HCT116 (cell line): ENCODE data around the gene BCL11A. TPM values are rescaled to one million over a fixed set of nuclear protein-coding genes. Genes with fewer than 3 reads are reported as not detected.

Experiments
- ATAC-seq: fragments of 200-7000 bp; cut with Tn5 transposase; 2 replicates; pipeline ENCODE4 v1.9.1; 2020; ENCODE audit warnings: mild to moderate bottlenecking, moderate library complexity
- BruUV-seq: library from RNA; stranded (reverse); fragments of 400-500 nt; replicated peaks from 2 replicates; lab custom pipeline; 2021; lab: Mats Ljungman, UMichigan
- CTCF ChIA-PET: fragments of 300-600 bp; sonication (Branson Sonifier 250); formaldehyde crosslinking; loops from one replicate; lab custom pipeline; 2021; ENCODE audit warnings: antibody characterized with exemption; lab: Charles Lee
- POLR2A ChIA-PET: fragments of 300-600, 350-600 bp; sonication (Branson Sonifier 250); formaldehyde crosslinking; loops from one replicate; lab custom pipeline; 2021; ENCODE audit warnings: antibody characterized with exemption; lab: Charles Lee
- RAD21 ChIA-PET, 2 experiments: fragments of 300-600 bp; sonication (Branson Sonifier 250); formaldehyde crosslinking; loops; one replicate each; lab custom pipeline; 2023; ENCODE audit warnings: low total read pairs in 2 of 2; ENCODE audit not compliant: uncharacterized antibody in 2 of 2, unreplicated experiment in 2 of 2, low non-redundant PET in 1 of 2; lab: Charles Lee
- DNase-seq: peaks from one replicate; pipeline ENCODE4 v3.0.0-alpha.2; 2010; ENCODE audit warnings: low read depth, low spot score
- H2AFZ ChIP-seq: fragments of 200-600 bp; shearing (Covaris generic), sonication (generic); 2 replicates; pipeline ENCODE4 v1.6.1; 2017; ENCODE audit warnings: low read depth, mixed run types, mixed read lengths, antibody characterized with exemption, low read length; ENCODE audit not compliant: poor library complexity, severe bottlenecking
- H3K27ac ChIP-seq: 2 replicates; pipeline ENCODE4 v1.5.1; 2012; ENCODE audit warnings: low read depth, low read length
- H3K27me3 ChIP-seq: fragments of 200-600 bp; sonication (generic); 2 replicates; pipeline ENCODE4 v1.6.1; 2016; ENCODE audit warnings: mixed run types, low read length, mixed read lengths; ENCODE audit not compliant: insufficient read depth
- H3K36me3 ChIP-seq, 2 experiments: fragments of 200-500 bp in 1 of 2; fragments of 200-600 bp in 1 of 2; sonication (Bioruptor generic) in 1 of 2; sonication (generic) in 1 of 2; 2 replicates each; pipeline versions ENCODE4 v1.5.1 to v1.6.1; 2014 to 2016; ENCODE audit warnings: low read length in 2 of 2, inconsistent platforms in 1 of 2, mixed read lengths in 1 of 2, mixed run types in 1 of 2; ENCODE audit not compliant: insufficient read depth in 2 of 2, control insufficient read depth in 1 of 2
- H3K4me1 ChIP-seq, 2 experiments: fragments of 200-600 bp in 1 of 2; sonication (generic) in 1 of 2; 2 replicates each; pipeline versions ENCODE4 v1.5.1 to v1.6.1; 2012 to 2017; ENCODE audit warnings: low read length in 2 of 2, inconsistent platforms in 1 of 2, mild to moderate bottlenecking in 1 of 2, mixed read lengths in 1 of 2, mixed run types in 1 of 2, moderate library complexity in 1 of 2; ENCODE audit not compliant: insufficient read depth in 2 of 2, control insufficient read depth in 1 of 2
- H3K4me2 ChIP-seq: fragments of 200-600 bp; sonication (generic); 2 replicates; pipeline ENCODE4 v1.6.1; 2017; ENCODE audit warnings: mixed run types, low read length, mixed read lengths
- H3K4me3 ChIP-seq, 2 experiments: fragments of 200-600 bp in 1 of 2; sonication (generic) in 1 of 2; replicated peaks in 1 of 2; 2 replicates each; pipeline ENCODE4 v1.5.1; 2011 to 2016; ENCODE audit warnings: low read length in 2 of 2, control low read depth in 1 of 2, low read depth in 1 of 2, mild to moderate bottlenecking in 1 of 2, mixed read lengths in 1 of 2, mixed run types in 1 of 2
- H3K79me2 ChIP-seq: fragments of 200-600 bp; sonication (generic); 2 replicates; pipeline ENCODE4 v1.6.1; 2017; ENCODE audit warnings: mild to moderate bottlenecking, mixed run types, low read length, moderate library complexity, mixed read lengths; ENCODE audit not compliant: insufficient read depth
- H3K9ac ChIP-seq: fragments of 200-600 bp; sonication (generic); 2 replicates; pipeline ENCODE4 v1.6.1; 2016; ENCODE audit warnings: low read length, mixed read lengths
- H3K9me2 ChIP-seq: fragments of 200-600 bp; sonication (generic), shearing (Covaris generic); 2 replicates; pipeline ENCODE4 v1.6.1; 2017; ENCODE audit warnings: mixed run types, mild to moderate bottlenecking, moderate library complexity; ENCODE audit not compliant: insufficient read depth
- H3K9me3 ChIP-seq, 2 experiments: fragments of 200-500 bp in 1 of 2; fragments of 200-600 bp in 1 of 2; sonication (Bioruptor generic) in 1 of 2; sonication (generic) in 1 of 2; 2 replicates each; pipeline ENCODE4 v1.6.1; 2014 to 2017; ENCODE audit warnings: low read length in 2 of 2, mixed read lengths in 2 of 2, inconsistent platforms in 1 of 2, low read depth in 1 of 2, mild to moderate bottlenecking in 1 of 2, mixed run types in 1 of 2, moderate library complexity in 1 of 2; ENCODE audit not compliant: control insufficient read depth in 1 of 2, insufficient read depth in 1 of 2
- H4K20me1 ChIP-seq: fragments of 200-600 bp; sonication (generic), shearing (Covaris generic); 2 replicates; pipeline ENCODE4 v1.6.1; 2017; ENCODE audit warnings: mixed run types, mild to moderate bottlenecking, moderate library complexity; ENCODE audit not compliant: insufficient read depth
- ATF3 ChIP-seq: IDR thresholded peaks from 2 replicates; pipeline ENCODE4 v1.6.1; 2012
- EGR1 ChIP-seq: IDR thresholded peaks from 2 replicates; pipeline ENCODE4 v1.6.1; 2012; ENCODE audit warnings: low read depth
- ELF1 ChIP-seq: IDR thresholded peaks from 2 replicates; pipeline ENCODE4 v1.6.1; 2012; ENCODE audit warnings: low read depth, borderline replicate concordance
- EZH2phosphoT487 ChIP-seq: fragments of 200-600 bp; IDR thresholded peaks from 2 replicates; pipeline ENCODE4 v1.6.1; 2018; ENCODE audit warnings: antibody characterized with exemption, borderline replicate concordance
- FOSL1 ChIP-seq: IDR thresholded peaks from 2 replicates; pipeline ENCODE4 v1.6.1; 2012; ENCODE audit warnings: low read depth
- JUND ChIP-seq: IDR thresholded peaks from 2 replicates; pipeline ENCODE4 v1.6.1; 2012
- MAX ChIP-seq: IDR thresholded peaks from 2 replicates; pipeline ENCODE4 v1.6.1; 2012
- POLR2A ChIP-seq: IDR thresholded peaks from 2 replicates; pipeline ENCODE4 v1.7.0; 2011; ENCODE audit warnings: borderline replicate concordance; ENCODE audit not compliant: insufficient read depth, insufficient read length; ENCODE audit errors: extremely low read depth
- POLR2AphosphoS5 ChIP-seq: IDR thresholded peaks from 2 replicates; pipeline ENCODE4 v1.6.1; 2011; ENCODE audit warnings: mild to moderate bottlenecking, low read depth, low read length, moderate library complexity
- RAD21 ChIP-seq: IDR thresholded peaks from 2 replicates; pipeline ENCODE4 v1.6.1; 2012; ENCODE audit warnings: low read depth, mild to moderate bottlenecking
- REST ChIP-seq: IDR thresholded peaks from 2 replicates; pipeline ENCODE4 v1.6.1; 2012; ENCODE audit warnings: low read depth
- SRF ChIP-seq: IDR thresholded peaks from 2 replicates; pipeline ENCODE4 v1.6.1; 2012; ENCODE audit warnings: low read depth
- TCF7L2 ChIP-seq: IDR thresholded peaks from 2 replicates; pipeline ENCODE4 v1.7.0; 2011; ENCODE audit warnings: borderline replicate concordance, inconsistent platforms; ENCODE audit not compliant: insufficient read depth, insufficient read length; ENCODE audit errors: extremely low read depth
- ZFX ChIP-seq: fragments of 450-650 bp; IDR thresholded peaks from 2 replicates; pipeline ENCODE4 v1.6.1; 2017
- intact Hi-C: fragments of 100-400 bp; cut with micrococcal nuclease; formaldehyde crosslinking; loops from 2 replicates; pipeline ENCODE4 v1.10.0; 2022
- total RNA-seq: library from RNA; stranded (reverse); gene quantifications from one replicate; pipeline ENCODE4 v1.2.1, GENCODE V29; 2021; ENCODE audit not compliant: unreplicated experiment

BCL11A gene
- total RNA-seq, 1 experiment from 2014 or later = 0.71 TPM

DNA sequence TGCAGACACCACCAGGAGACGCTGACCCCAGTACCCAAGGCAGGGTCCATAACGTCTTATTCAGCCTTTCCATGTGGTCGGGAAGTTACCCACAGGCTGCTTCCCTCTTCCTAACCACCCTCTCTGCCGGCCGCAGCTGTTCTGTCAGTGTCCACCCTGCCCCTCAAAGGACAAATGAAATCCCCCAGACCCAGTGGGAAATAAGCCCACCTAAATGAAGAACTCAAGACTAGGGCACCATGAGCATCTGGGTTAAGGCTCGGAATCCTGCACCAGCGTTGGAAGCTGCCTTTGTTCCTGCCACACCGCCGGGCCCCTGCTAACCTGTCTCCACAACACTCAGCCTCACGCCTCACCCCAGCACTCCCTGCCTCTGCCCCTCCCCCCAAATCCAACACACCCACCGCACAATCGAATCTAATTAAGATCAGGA lies 21.7 kb downstream of the BCL11A start:
- Histone ChIP-seq H3K9me3 (no peaks in the 10 kb centered on the region), H2AFZ (no peak overlapping the region), H3K9me2 (no peaks in the 10 kb centered on the region), H3K4me2 (no peak overlapping the region), H3K27me3 (peaks cover 75% of the 10 kb centered on the region), H3K36me3 (no peaks in the 10 kb centered on the region), H3K79me2 (no peaks in the 10 kb centered on the region), H3K9ac (no peak overlapping the region), H4K20me1 (no peaks in the 10 kb centered on the region; the same call in 1 of the 2 replicates), H3K4me3 (no peak overlapping the region), H3K27ac (no peak overlapping the region), H3K4me1 (no peaks in the 10 kb centered on the region)
- ChIA-PET POLR2A (no interaction called here), CTCF (no interaction called here), RAD21 (no interaction called here)
- no peak for DNase-seq
- intact Hi-C loops = no loop called here
- no peak for TF ChIP-seq POLR2A
- no peak for ATAC-seq
- BruUV-seq = no TSS peak

DNA sequence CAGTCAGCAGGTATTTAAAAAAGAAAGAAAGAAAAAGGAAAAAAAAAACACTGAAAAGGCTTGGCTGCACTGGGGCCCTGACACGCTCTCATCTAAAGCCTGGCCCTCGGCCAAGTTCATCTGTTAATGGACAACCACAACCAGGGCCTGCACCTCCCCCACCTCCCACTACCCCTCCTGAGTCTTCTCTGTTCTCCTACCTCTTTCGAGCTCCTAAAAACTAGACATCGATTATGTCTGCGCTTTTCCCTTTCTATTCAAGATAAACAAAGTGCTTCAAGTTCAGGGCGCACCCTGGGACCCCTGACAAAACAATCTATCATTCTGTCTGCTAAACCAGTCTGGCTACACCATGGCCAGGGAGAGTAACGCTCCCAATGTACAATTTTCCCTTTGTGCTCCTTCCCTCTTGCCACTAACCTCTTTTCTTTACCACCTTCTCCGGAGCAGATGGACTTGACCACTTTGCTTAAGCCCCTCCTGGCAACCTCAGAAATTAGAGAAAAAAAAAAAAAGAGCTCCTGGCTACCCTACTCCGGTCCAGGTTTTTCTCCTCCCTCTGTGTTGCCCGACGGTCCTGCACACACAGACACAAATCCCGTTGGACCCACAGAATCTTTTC lies 22.7 kb downstream of the BCL11A start:
- no TSS peak for BruUV-seq
- Histone ChIP-seq H4K20me1 (no peaks in the 10 kb centered on the region; the same call in 1 of the 2 replicates), H3K79me2 (no peaks in the 10 kb centered on the region), H3K9me3 (no peaks in the 10 kb centered on the region), H3K4me2 (no peak overlapping the region), H2AFZ (no peak overlapping the region), H3K27ac (no peak overlapping the region), H3K9ac (no peak overlapping the region), H3K4me1 (no peaks in the 10 kb centered on the region), H3K9me2 (no peaks in the 10 kb centered on the region), H3K27me3 (peaks cover 72% of the 10 kb centered on the region), H3K36me3 (no peaks in the 10 kb centered on the region), H3K4me3 (no peak overlapping the region)
- CTCF ChIA-PET = no interaction called here
- TF ChIP-seq POLR2AphosphoS5 (no peak), JUND (no peak), EGR1 (no peak), EZH2phosphoT487 (no peak), ZFX (no peak), MAX (no peak), SRF (no peak), ATF3 (no peak), REST (no peak), RAD21 (no peak), POLR2A (no peak), ELF1 (no peak), FOSL1 (no peak), TCF7L2 (no peak)
- RAD21 ChIA-PET = interaction anchor here in 1 of 2 experiments (0.6 to 0.7 kb wide), 2 partner anchors 207 to 233 kb away, joined by 3 read pairs; no protein-coding TSS in a partner anchor
- POLR2A ChIA-PET = no interaction called here
- no peak for ATAC-seq
- DNase-seq = no peak
- intact Hi-C loops = no loop called here
